Gastrocnemius medialis (tissue), 4 donors: ENCODE results near the gene PSMF1.

ENCODE experiments used
- CTCF ChIP-seq, 5 experiments: fragments of 450-650 bp in 3 of 5; fragments of 200-600 bp in 2 of 5; sonication (generic) in 2 of 5; IDR thresholded peaks in 4 of 5; conservative IDR thresholded peaks in 1 of 5; 1 replicate in 4 of 5; 2 replicates in 1 of 5; pipeline ENCODE4 v1.5.1; 2016 to 2019; ENCODE audit warnings: antibody characterized with exemption in 5 of 5, mild to moderate bottlenecking in 3 of 5, moderate library complexity in 3 of 5
- POLR2A ChIP-seq, 2 donors: fragments of 450-650 bp; IDR thresholded peaks; one replicate each; pipeline ENCODE4 v1.6.1; 2017; ENCODE audit warnings: antibody characterized with exemption in 2 of 2, mild to moderate bottlenecking in 2 of 2, moderate library complexity in 2 of 2

GRCh38 chr20:1086277-1087213 is 31.9 kb upstream of the PSMF1 start:
- TF ChIP-seq POLR2A (IDR thresholded peaks at IDR 0.05) (no peak), CTCF (IDR thresholded peaks at IDR 0.05 in 4 of 5, conservative IDR thresholded peaks at IDR 0.05 in 1 of 5) (no peak)
